Cerebellar cortex (tissue), 1 donor: ENCODE results near the gene CACNA2D3.

ENCODE experiments used
- DNase-seq: peaks from one replicate; pipeline ENCODE4 v3.0.0-alpha.2; 2015; ENCODE audit warnings: low spot score

CACNA2D3 gene

DNA sequence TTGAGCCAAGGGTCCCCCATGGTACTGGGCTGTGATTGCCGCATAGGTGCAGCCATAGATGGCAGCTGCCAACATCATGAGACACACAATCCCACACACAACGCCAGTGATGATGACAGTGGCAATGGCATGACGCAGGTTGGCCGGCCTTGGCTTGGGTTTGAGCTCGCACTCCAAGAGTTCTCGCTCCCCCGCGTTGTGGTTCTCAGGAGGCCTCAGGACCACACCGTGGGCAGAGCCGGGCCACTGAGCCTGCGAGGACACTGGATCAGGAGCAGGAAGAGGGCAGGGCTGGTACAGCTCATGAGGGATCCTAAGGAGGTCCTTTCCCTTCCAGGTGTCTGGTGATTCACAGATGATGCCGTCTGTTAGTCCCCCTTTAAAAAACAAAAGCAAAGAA, 796.2 kb downstream of the CACNA2D3 start:
- DNase-seq = no peak

DNA sequence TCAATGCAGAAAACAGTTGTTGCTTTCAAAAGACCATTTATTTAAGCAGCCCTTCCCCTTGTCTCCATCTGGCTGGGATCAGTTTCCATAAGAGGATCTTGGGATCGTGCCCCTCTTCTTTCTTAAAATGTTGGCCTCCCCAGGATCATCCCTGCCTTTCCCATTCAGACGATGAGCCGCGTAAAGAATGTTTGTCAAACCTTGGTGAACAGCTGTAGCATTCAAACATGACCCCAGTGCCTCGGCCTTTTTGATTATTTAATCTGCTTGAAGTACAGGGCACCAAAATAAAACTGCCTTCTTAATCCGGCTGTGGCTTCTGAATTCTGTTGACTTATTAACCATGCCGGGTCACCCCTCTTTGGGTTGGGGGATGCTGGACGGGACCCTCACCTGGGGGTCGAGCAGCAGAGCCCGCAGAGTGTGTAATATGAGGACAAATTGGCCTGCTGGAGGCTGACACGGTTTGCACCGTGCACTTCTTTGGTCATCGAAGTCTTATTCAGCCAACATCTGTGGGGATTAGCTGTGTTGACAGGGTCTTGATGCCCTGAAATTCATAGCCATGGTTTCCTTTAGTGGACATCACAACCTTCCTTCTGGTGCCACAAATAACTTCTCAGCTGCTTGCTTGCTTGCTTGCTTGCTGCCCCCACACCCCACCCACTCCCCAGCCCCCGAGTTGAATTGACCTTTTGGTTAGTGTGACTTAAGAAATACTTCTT, 805.9 kb downstream of the CACNA2D3 start, which contains the start of gene LRTM1:
TSS of gene LRTM1 (minus strand) at position 14 of the 725 bp plus-strand sequence. CDS start 148 bp downstream, outside the sequence.
- DNase-seq = no peak

GRCh38 chr3:54931182-54931581, 808.8 kb downstream of the CACNA2D3 start:
- DNase-seq = peak; percentile 7

- peak; percentile 76 for DNase-seq
Observed at GRCh38 chr3:54932606-54933005, 810.3 kb downstream of the CACNA2D3 start.

DNA sequence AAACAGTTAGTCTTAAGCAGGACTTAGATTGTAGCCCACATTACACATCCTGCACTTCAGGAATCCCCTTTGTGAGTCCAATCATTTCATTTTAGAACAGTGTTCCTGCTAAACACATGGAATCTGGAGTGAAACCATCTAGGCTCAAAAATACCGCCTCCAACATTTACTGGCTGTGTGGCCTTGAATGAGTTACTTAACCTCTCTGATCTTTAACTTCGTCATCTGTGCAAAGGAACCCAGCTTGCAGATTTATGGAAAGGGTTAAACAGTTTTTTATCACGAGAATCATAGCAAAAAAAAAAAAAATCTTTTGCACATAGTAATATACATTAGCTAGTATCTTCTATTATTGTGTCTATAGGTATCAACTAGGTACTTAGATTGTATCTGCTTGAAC, 813.5 kb downstream of the CACNA2D3 start:
- DNase-seq = no peak

DNA sequence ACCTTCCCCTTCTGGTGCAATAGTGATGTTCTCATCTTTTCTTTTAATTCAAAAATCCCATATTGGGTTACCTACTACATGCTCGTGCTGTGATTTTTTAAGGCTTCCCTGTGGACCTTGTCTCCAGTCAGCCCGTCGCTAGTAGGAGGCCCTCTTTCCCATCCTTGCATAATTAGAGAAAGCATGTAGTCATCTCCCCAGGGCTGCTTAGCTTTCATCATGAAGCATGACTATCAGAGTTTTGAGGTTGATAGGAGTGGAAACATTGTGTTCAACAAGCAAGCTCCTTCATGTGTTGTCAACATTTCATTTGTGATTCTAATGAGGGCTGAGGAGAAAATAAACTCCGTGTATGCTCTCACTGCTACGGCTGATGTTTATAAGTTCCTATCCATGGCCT, 814.2 kb downstream of the CACNA2D3 start:
- no peak for DNase-seq

- no peak for DNase-seq
Observed at GRCh38 chr3:54939557-54940300, 817.4 kb downstream of the CACNA2D3 start.

GRCh38 chr3:54940971-54941370, 818.6 kb downstream of the CACNA2D3 start:
- DNase-seq = no peak

GRCh38 chr3:54941690-54942362, 819.5 kb downstream of the CACNA2D3 start:
- DNase-seq = no peak

DNA sequence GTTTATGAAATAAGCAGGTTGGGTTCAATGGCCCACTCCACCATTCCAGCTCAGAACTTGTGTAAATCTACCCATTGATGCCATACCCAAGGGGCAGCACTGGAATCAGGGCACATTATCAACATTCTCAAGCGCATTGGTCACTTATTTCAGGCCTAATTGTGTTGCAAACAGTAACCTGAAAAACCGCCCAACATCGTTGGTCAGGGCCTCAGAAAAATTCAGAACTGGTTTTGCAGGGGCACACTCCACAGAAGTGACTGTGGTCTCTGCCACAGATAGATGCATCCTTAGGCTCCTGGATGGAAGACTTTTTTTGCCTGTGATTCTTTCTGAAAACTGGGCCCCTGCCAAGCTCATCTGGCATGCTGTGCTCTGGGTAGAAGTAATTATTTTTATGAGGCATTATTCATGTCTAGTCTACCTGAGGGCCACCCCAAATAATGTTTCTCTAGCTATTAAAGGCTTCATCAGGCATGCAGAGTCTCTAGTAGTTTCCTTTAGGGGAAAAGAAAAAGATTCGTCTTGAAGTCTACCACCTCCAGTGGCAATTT, 827.2 kb downstream of the CACNA2D3 start:
- no peak for DNase-seq

- DNase-seq = no peak
Observed at GRCh38 chr3:54950391-54951003, 828.1 kb downstream of the CACNA2D3 start.

DNA sequence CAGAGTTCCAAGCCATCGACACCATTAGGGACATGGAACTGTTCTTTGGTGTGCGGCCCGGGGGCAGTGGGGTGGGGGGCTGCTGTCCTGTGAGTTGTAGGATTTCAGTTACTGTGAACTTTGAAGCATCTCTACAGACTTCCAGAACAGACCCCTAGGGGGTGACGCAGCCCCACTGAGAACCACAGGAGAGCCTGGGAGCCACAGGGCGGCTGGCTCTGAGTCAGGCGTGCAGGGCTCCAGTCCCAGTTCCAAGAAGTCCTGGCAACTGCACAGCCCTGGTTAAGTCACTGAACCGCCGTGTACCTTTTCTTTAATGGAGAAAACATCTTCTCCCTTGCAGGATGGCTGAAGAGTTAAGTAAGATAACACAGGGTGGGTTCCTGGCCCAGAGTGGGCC, 829.1 kb downstream of the CACNA2D3 start:
- DNase-seq = peak; percentile 52

DNA sequence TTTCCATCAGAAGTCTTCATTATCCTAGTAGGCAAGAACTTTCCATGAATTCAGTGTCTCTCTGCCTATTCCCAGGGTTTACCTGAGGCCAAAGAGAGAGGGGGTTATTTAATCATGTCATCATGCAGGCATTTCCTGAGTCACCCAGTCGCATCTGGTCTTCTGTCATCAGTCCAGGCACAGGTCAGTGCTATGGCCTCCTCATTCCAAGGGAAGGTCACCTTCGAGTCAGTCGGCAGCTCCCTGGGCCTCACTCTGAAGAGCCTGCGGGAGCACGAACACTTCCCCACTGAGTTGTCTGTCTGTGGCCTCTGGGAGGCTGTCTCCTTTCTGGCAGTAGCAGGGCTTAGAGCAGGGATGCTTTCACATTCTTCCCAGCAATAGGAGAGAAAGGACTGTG, 831.7 kb downstream of the CACNA2D3 start:
- no peak for DNase-seq

GRCh38 chr3:54954521-54954920, 832.2 kb downstream of the CACNA2D3 start:
- no peak for DNase-seq

GRCh38 chr3:54955496-54955895, 833.1 kb downstream of the CACNA2D3 start:
- DNase-seq = no peak

- DNase-seq = no peak
Observed at GRCh38 chr3:54955941-54956340, 833.6 kb downstream of the CACNA2D3 start.

- DNase-seq = no peak
Observed at GRCh38 chr3:54957711-54958110, 835.4 kb downstream of the CACNA2D3 start.

DNA sequence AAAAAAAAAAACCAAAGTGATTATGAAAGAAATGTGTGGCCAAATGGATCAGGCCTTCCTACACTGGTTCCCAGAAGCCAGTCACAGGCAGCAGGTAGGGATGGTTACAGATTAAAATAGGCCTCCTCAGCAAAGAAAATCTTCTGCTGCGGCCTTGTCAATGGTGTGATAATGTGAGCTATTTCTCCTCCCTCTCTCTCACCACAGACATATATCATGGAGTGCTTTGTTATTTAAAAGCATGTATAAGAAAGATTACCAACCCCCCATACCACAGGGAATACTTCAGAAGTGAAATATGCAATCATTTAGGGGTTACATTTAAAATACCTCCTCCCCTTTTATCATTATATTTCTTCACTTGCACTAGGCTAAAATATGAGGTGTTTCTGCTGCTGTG, 837.7 kb downstream of the CACNA2D3 start:
- DNase-seq = no peak

DNA sequence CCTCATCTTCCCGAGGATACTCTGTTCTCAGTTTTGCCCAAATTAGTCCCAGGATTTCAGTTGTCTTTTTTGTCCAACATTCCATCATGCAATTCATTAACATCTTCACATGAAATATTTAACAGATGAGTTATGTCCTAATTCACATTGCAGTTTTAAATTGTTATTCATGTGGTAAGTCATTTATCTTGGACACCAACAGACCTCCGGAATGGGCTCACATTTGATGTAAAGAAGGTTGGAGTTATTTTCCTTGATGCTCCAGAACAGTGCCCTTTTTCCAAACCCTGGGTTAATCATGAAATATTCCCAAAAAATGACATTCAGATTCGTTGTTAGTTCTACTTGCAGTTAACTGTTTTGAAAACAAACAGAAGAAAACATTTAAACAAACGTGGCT, 838.3 kb downstream of the CACNA2D3 start:
- DNase-seq = no peak

DNA sequence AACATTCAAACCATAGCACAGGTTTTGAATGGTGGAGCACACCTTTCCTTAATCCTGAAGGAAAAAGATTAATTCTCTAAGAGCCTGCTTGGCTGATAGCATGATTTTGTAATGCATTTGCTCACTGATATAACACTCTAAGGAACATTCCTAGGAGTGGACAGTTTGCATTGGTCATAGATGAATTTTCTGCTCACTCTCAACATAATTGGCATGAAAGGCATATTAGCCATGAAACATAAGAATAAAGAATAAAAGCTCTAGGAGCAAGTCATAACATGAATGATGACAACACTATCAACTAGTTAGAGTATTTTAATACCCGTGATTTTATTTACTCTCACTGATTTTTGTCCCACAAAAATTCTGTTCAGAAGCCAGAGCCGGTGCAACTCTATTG, 839.8 kb downstream of the CACNA2D3 start:
- DNase-seq = no peak

DNA sequence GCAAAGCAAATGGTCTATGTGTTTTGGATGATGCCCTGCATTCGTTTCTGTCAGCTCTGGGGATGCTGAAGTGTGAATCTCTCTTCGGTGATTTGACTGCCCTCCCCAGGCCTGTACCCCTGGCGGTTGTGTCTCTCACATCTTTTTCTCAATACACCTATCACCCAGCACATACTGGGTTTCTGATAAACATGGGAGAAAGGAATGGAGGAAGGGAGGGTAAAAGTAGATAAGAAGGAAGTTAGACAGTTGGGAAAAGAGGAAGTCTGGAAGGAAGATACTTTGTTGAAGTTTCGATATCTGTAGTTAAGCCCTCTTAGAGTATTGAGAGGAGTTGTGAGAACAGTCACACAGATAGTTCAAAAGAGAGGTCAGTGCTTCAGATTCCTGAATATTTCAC, 841.3 kb downstream of the CACNA2D3 start:
- no peak for DNase-seq

DNA sequence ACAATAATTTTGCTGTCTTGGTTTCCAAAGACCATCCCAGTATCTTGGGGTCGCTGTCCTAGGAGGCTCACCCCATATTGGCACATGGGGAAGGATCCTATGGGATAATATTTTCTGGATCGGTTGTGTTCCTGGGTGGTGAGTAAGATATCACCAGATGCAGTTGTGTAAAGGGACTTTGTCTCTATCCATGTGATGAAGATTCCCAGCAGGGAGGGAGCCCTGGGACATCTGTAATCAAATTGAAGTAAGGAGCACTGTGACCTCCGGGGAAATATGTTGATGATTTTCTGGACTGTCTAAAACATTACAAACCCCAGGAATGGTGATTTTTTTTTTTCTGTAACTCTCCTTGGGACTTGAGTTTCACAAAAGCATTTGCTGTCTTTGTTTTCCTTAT, 841.7 kb downstream of the CACNA2D3 start:
- DNase-seq = no peak
